HG02884 (cell line): ENCODE data around the gene G3BP2.
A peak's percentile ranks its signal among the peaks of the same experiment; 100 is the strongest.

Experiments
- ATAC-seq: cut with Tn5 transposase; IDR thresholded peaks from one replicate; pipeline ENCODE4 v1.9.1; 2021; ENCODE audit warnings: mild to moderate bottlenecking, moderate library complexity; ENCODE audit not compliant: unreplicated experiment

Gene G3BP2

GRCh38 chr4:75644095-75644494 is 29.1 kb downstream of the G3BP2 start:
- ATAC-seq, result no peak

- ATAC-seq, result no peak
Observed at GRCh38 chr4:75643651-75644050, 29.6 kb downstream of the G3BP2 start.

DNA sequence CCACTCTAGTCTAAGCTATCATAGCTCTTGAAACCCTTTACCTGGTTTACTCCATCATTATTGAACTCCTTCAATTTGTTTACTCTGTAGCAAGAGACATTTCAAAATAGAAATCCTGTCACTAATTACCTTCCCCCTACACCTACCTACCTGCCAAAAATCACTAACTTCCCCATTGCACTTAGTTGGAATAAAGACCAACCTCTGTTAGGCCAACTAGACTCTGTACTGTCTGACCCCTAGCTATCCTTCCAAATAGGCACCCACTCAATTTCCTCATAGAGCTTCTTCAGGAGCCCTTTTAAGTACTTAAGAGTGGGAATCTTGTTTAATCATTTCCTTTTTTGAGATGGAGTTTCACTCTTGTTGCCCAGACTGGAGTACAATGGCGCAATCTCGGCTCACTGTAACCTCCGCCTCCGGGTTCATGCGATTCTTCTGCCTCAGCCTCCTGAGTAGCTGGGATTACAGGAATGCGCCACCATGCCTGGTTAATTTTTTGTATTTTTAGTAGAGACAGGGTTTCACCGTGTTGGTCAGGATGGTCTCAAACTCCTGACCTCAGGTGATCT is 34.0 kb downstream of the G3BP2 start:
- ATAC-seq, result no peak

- ATAC-seq, result no peak
Observed at GRCh38 chr4:75637827-75638226, 35.4 kb downstream of the G3BP2 start.

GRCh38 chr4:75637176-75637575 is 36.0 kb downstream of the G3BP2 start:
- no peak for ATAC-seq

DNA sequence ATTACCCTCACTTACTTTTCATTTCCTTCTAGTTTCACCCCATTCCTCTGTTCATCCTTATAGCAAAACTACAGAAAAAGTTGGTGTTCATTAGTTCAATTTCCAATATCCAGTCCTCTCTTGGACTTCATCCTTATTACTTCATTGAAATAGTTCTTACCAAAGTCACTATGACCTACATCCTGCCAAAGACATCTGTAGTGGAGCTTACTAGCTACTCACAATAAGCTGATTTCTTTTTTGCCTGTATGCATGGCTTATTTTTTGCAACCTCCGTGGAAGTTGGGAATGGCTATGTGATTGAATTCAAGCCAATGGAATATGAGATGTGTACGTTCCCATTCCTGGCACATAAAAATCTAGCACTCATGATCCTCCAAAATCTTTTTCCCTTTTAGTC is 38.3 kb downstream of the G3BP2 start:
- no peak for ATAC-seq

GRCh38 chr4:75634281-75634680 is 38.9 kb downstream of the G3BP2 start:
- ATAC-seq, result no peak

- no peak for ATAC-seq
Observed at GRCh38 chr4:75633846-75634245, 39.4 kb downstream of the G3BP2 start.

GRCh38 chr4:75630937-75631329 is 42.3 kb downstream of the G3BP2 start:
- ATAC-seq, result no peak

DNA sequence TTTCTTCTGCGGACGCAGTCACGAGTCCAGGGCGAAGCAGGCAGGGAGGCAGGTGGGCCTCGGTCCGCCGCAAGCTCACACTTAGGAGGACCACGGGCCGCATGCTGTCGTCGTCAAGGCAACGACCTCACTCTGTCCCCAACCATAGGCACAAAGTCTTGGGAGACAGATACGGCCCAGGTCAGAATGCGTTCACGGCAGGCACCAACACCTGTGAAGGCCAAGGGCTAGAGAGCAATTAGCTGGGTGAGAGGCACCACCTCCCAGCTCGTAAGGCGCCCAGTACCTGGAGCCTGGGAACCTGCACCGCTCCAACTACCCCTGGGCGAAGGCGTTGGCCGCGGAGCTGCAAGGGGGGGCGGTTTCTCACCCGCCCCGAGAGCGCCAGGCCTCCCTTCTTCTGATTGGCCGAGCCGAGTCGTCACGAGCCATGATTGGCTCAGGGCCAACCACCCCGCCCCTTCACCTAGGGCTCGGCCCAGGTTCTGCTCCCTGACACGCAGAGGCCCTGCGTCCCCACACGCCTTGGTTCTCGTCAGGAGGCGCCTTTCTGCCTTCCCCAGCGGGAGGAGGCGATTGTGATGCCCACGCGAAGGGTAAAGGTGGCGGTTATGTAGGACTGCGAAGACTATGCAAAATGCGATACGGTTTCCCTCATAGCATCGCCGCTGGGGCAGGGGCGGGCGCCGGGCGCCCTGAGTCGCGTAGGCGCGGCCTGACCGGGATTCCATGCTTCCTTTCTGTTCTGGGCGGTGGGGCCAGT is 42.9 kb downstream of the G3BP2 start, which contains the start of gene CDKL2:
Gene CDKL2, minus strand, starts transcription at position 355 of the 763 bp plus-strand sequence. CDS start 4,540 bp downstream, outside the sequence.
- peak; percentile 100 for ATAC-seq

DNA sequence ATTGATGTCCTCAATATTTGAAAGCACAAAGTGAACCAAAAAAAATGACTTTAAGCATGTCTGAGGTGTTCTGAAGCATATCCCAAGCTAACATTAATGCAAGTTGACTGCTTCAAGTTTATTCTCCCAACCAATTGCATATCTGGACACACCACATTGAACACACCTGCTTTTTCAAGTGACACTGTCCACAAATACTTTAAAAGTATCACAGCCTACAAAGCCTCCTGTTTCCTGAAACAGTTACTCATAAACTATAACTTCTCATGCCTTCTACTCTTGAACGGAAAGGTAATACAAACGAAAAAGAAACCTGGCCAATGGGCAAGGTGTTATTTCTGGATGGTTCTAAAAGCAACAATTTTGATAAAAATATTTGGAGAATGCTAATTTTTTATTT is 44.0 kb downstream of the G3BP2 start:
- ATAC-seq, result no peak

DNA sequence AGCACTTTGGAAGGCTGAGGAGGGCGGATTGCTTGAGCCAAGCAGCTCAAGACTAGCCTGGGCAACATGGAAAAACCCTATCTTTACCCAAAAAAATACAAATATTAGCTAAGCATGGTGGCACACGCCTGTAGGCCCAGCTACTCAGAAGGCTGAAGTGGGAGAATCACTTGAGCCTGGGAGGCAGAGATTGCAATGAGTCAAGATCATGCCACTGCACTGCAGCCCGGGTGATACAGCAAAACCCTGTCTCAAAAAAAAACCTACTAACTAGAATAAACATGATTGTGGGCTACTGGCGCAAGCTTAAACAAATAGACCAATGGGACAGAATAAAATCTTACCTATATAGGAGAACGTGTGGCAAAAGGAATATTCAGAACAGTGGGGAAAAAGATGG is 50.2 kb downstream of the G3BP2 start:
- ATAC-seq, result no peak

DNA sequence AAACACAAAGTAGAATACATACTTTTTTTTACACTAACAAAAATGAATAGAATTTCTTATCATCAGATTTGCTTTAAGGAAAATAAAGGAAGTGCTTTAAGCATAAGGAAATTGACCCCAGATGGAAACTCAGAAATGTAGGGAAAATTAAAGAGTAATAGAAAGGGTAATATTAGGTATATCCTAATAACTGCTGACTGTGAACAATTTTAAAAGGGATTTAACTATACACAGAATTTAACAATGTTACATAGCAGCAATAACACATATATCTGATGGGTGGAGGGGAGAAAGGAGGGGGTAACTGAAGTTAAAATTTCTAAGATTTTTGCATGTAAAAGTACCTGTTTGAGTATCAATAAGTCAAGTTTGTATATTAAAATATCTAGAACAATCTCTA is 51.5 kb downstream of the G3BP2 start:
- ATAC-seq, result no peak

GRCh38 chr4:75612306-75612705 is 60.9 kb downstream of the G3BP2 start:
- no peak for ATAC-seq

DNA sequence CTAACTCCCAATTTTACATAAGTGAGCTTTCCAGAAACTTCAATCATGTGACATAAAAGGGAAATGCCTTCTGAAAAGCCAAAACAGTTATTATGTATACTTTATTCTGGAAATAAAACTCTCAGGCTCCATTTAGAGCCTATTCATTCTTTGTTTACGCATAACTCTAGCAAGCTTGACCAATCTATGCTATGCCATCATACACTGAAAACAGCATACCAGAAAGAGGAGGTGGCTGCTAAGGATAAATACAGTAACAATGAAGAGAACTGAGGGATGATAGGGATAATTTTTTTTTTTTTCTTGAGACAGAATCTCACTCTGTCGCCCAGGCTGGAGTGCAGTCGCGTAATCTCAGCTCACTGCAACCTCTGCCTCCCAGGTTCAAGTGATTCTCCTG is 67.3 kb downstream of the G3BP2 start:
- no peak for ATAC-seq

- no peak for ATAC-seq
Observed at GRCh38 chr4:75599647-75600046, 73.6 kb downstream of the G3BP2 start.

DNA sequence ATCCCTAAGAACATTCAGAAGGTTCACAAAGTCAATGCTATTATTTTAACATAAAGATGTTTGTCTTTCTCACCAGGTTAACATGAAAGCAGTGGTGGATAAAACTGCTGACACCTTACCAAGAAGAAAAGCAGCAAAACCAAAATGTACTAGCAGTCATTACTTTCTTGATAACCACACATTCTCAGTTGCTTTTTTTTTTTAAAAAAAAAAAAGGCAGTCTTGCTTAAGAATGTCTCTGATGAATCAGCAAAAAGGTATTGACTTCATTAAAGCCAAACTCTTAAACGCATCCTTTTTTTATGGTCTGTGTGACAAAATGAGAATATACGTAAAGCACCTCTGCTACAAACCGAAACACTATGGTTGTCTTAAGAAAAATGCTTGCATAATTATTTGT is 74.8 kb downstream of the G3BP2 start:
- ATAC-seq, result no peak

- ATAC-seq, result no peak
Observed at GRCh38 chr4:75596061-75596460, 77.2 kb downstream of the G3BP2 start.

- no peak for ATAC-seq
Observed at GRCh38 chr4:75593393-75593792, 79.8 kb downstream of the G3BP2 start.
